ENCODE data around the gene LENEP.

LENEP gene

DNA sequence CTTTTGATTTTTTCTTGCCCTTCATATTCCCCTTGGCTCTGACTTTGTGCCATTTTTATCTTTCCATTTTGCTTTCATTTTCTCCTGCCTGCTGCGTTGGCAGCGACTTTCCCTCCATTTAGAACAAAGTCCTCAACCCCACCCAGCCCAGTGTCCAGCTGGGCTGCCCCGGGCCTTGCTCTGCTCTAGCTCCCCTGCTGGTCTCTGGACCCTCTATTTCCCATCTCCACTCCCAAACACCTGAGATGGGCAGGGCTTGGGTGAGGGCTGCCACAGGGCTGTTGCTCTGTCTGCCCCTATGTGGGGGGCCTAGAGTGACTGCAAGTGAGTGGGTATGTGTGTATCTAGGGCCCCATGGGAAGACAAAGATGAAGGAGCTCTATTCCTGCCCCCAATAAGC, 50.4 kb downstream of the LENEP start:
- TF ChIP-seq, protein P1, sequence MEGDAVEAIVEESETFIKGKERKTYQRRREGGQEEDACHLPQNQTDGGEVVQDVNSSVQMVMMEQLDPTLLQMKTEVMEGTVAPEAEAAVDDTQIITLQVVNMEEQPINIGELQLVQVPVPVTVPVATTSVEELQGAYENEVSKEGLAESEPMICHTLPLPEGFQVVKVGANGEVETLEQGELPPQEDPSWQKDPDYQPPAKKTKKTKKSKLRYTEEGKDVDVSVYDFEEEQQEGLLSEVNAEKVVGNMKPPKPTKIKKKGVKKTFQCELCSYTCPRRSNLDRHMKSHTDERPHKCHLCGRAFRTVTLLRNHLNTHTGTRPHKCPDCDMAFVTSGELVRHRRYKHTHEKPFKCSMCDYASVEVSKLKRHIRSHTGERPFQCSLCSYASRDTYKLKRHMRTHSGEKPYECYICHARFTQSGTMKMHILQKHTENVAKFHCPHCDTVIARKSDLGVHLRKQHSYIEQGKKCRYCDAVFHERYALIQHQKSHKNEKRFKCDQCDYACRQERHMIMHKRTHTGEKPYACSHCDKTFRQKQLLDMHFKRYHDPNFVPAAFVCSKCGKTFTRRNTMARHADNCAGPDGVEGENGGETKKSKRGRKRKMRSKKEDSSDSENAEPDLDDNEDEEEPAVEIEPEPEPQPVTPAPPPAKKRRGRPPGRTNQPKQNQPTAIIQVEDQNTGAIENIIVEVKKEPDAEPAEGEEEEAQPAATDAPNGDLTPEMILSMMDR (IDR thresholded peaks at IDR 0.05; ENCODE audit: insufficient read depth, low read length, missing control alignments) = no peak
- H3K4me3 ChIP-seq (ENCODE audit: low read depth, low read length) = no peak overlapping the region
- ChIA-PET POLR2A (interaction anchor here (0.6 to 0.7 kb wide), 2 partner anchors 76 to 574 kb away, joined by 3 to 5 read pairs; no protein-coding TSS in a partner anchor), CTCF (interaction anchor here (0.7 to 20.6 kb wide), 26 partner anchors 10 to 644 kb away, joined by 3 to 433 read pairs (median 4); partner anchors contain the start of genes DCST1, DCST2, EFNA4 and KRTCAP2)
- DNase-seq (ENCODE audit: low read depth, low spot score) = no peak
